H1 (cell line): Measurements from ENCODE around the gene RINT1. TPM values are rescaled to one million over a fixed set of nuclear protein-coding genes. Genes with fewer than 3 reads are reported as not detected.

Experiments used
- CTCF ChIA-PET: fragments of 300-600 bp; sonication (Branson Sonifier 250); formaldehyde crosslinking; loops from one replicate; lab custom pipeline; 2021; ENCODE audit not compliant: partially characterized antibody; lab: Charles Lee
- POLR2A ChIA-PET: fragments of 300-600 bp; sonication (Branson Sonifier 250); formaldehyde crosslinking; loops from one replicate; lab custom pipeline; 2021; ENCODE audit warnings: inconsistent platforms; ENCODE audit not compliant: partially characterized antibody; lab: Charles Lee
- DNase-seq, 2 experiments: peaks; one replicate each; pipeline versions ENCODE4 v3.0.0 to v3.0.0-alpha.2; 2010 to 2022; ENCODE audit warnings: low spot score in 2 of 2, low read depth in 1 of 2, mixed read lengths in 1 of 2
- FAIRE-seq: peaks from 2 replicates; lab custom pipeline; 2011; peaks lifted over from hg19 to GRCh38; lab: Jason Lieb, UNC
- H2AFZ ChIP-seq: 2 replicates; pipeline ENCODE4 v1.8.1; 2012; ENCODE audit warnings: low read length, inconsistent platforms
- H2AK5ac ChIP-seq: 2 replicates; pipeline ENCODE4 v1.6.1; 2013; ENCODE audit warnings: low read depth, low read length
- H2BK120ac ChIP-seq: replicated peaks from 2 replicates; pipeline ENCODE3; 2013; ENCODE audit warnings: low read depth, low read length, inconsistent platforms
- H2BK12ac ChIP-seq: 2 replicates; pipeline ENCODE4 v1.6.1; 2013; ENCODE audit warnings: low read depth, low read length
- H2BK15ac ChIP-seq: 2 replicates; pipeline ENCODE4 v1.6.1; 2013; ENCODE audit warnings: low read length
- H2BK20ac ChIP-seq: 2 replicates; pipeline ENCODE4 v1.6.1; 2013; ENCODE audit warnings: low read length
- H2BK5ac ChIP-seq: 2 replicates; pipeline ENCODE4 v1.6.1; 2013; ENCODE audit warnings: low read depth, low read length
- H3K14ac ChIP-seq: 2 replicates; pipeline ENCODE4 v1.6.1; 2013; ENCODE audit warnings: inconsistent platforms; ENCODE audit not compliant: insufficient read length
- H3K18ac ChIP-seq: 2 replicates; pipeline ENCODE4 v1.6.1; 2013; ENCODE audit warnings: low read length; ENCODE audit errors: extremely low read depth
- H3K23ac ChIP-seq: 2 replicates; pipeline ENCODE4 v1.6.1; 2013; ENCODE audit warnings: inconsistent platforms; ENCODE audit not compliant: insufficient read length
- H3K23me2 ChIP-seq: 2 replicates; pipeline ENCODE4 v1.6.1; 2013; ENCODE audit warnings: low read depth, low read length
- H3K27ac ChIP-seq: 2 replicates; pipeline ENCODE4 v1.6.1; 2011; ENCODE audit warnings: low read depth, low read length, inconsistent platforms
- H3K27me3 ChIP-seq, 4 experiments: replicated peaks in 1 of 4; 1 replicate in 1 of 4; 2 replicates in 3 of 4; pipeline versions ENCODE4 v1.6.1 to v1.8.1; 2011 to 2013; ENCODE audit warnings: low read length in 3 of 4, mild to moderate bottlenecking in 3 of 4, inconsistent platforms in 2 of 4, mixed read lengths in 2 of 4, moderate library complexity in 1 of 4; ENCODE audit not compliant: control insufficient read depth in 3 of 4, insufficient read depth in 3 of 4; ENCODE audit errors: extremely low read depth in 1 of 4
- H3K36me3 ChIP-seq, 4 experiments: 2 replicates each; pipeline versions ENCODE4 v1.6.1 to v1.8.1; 2011 to 2013; ENCODE audit warnings: mild to moderate bottlenecking in 4 of 4, low read length in 3 of 4, moderate library complexity in 2 of 4, control low read depth in 1 of 4, inconsistent platforms in 1 of 4; ENCODE audit not compliant: insufficient read depth in 4 of 4, control insufficient read depth in 2 of 4
- H3K4ac ChIP-seq: replicated peaks from 2 replicates; pipeline ENCODE3; 2013; ENCODE audit warnings: low read length, low read depth, mixed read lengths, inconsistent platforms; ENCODE audit not compliant: insufficient read length
- H3K4me1 ChIP-seq, 4 experiments: replicated peaks in 1 of 4; 1 replicate in 1 of 4; 2 replicates in 3 of 4; pipeline versions ENCODE4 v1.6.1 to v1.8.1; 2011 to 2013; ENCODE audit warnings: low read length in 3 of 4, inconsistent platforms in 2 of 4, mixed read lengths in 1 of 4; ENCODE audit not compliant: insufficient read depth in 4 of 4, control insufficient read depth in 3 of 4
- H3K4me2 ChIP-seq, 2 experiments: 2 replicates each; pipeline versions ENCODE4 v1.6.1 to v1.8.1; 2011 to 2013; ENCODE audit warnings: low read depth in 2 of 2, low read length in 2 of 2, control low read depth in 1 of 2, inconsistent platforms in 1 of 2, mild to moderate bottlenecking in 1 of 2; ENCODE audit not compliant: insufficient read depth in 1 of 2
- H3K4me3 ChIP-seq, 4 experiments: fragments of 200-600, 300-600 bp in 1 of 4; sonication (generic), shearing (Covaris generic), sonication (Bioruptor Twin) in 1 of 4; 2 replicates each; pipeline versions ENCODE4 v1.5.1 to v1.8.1; 2011 to 2016; ENCODE audit warnings: low read length in 4 of 4, low read depth in 3 of 4, control low read depth in 2 of 4, inconsistent platforms in 2 of 4, mild to moderate bottlenecking in 2 of 4, mixed read lengths in 1 of 4, moderate library complexity in 1 of 4; ENCODE audit not compliant: insufficient read depth in 2 of 4; ENCODE audit errors: extremely low read depth in 1 of 4
- H3K56ac ChIP-seq: replicated peaks from 2 replicates; pipeline ENCODE3; 2013; ENCODE audit warnings: low read depth, mild to moderate bottlenecking, mixed read lengths, low read length, inconsistent platforms; ENCODE audit not compliant: insufficient read length
- H3K79me1 ChIP-seq: 2 replicates; pipeline ENCODE4 v1.6.1; 2013; ENCODE audit warnings: low read depth, low read length, control low read depth
- H3K79me2 ChIP-seq, 2 experiments: 2 replicates each; pipeline versions ENCODE4 v1.6.1 to v1.8.1; 2012 to 2013; ENCODE audit warnings: low read length in 2 of 2, mild to moderate bottlenecking in 2 of 2, inconsistent platforms in 1 of 2; ENCODE audit not compliant: insufficient read depth in 2 of 2, control insufficient read depth in 1 of 2
- H3K9ac ChIP-seq, 4 experiments: replicated peaks in 1 of 4; 1 replicate in 1 of 4; 2 replicates in 3 of 4; pipeline versions ENCODE4 v1.6.1 to v1.8.1; 2011 to 2013; ENCODE audit warnings: low read depth in 3 of 4, low read length in 3 of 4, control low read depth in 2 of 4, mild to moderate bottlenecking in 2 of 4, moderate library complexity in 2 of 4, inconsistent platforms in 1 of 4; ENCODE audit errors: extremely low read depth in 1 of 4
- H3K9me3 ChIP-seq, 2 experiments: 2 replicates each; pipeline versions ENCODE4 v1.6.1 to v1.8.1; 2012 to 2013; ENCODE audit warnings: mild to moderate bottlenecking in 2 of 2, moderate library complexity in 2 of 2, control low read depth in 1 of 2, inconsistent platforms in 1 of 2, low read depth in 1 of 2, low read length in 1 of 2, mixed read lengths in 1 of 2; ENCODE audit not compliant: insufficient read depth in 2 of 2
- H4K20me1 ChIP-seq, 2 experiments: replicated peaks in 1 of 2; 2 replicates each; pipeline versions ENCODE3 to v1.8.1; 2011 to 2013; ENCODE audit warnings: inconsistent platforms in 2 of 2, low read length in 2 of 2, mild to moderate bottlenecking in 1 of 2; ENCODE audit not compliant: insufficient read depth in 2 of 2, control insufficient read depth in 1 of 2
- H4K5ac ChIP-seq: 2 replicates; pipeline ENCODE4 v1.6.1; 2013; ENCODE audit warnings: low read length, low read depth, mixed read lengths, inconsistent platforms; ENCODE audit not compliant: insufficient read length
- H4K8ac ChIP-seq: 2 replicates; pipeline ENCODE4 v1.8.0; 2013; ENCODE audit warnings: mild to moderate bottlenecking, moderate library complexity, low read length, inconsistent platforms; ENCODE audit not compliant: insufficient read depth; ENCODE audit errors: extremely low read depth
- H4K91ac ChIP-seq: replicated peaks from 2 replicates; pipeline ENCODE3; 2013; ENCODE audit warnings: low read length, mixed read lengths, inconsistent platforms; ENCODE audit not compliant: insufficient read length
- ATF2 ChIP-seq: IDR thresholded peaks from 2 replicates; pipeline ENCODE4 v1.6.1; 2012; ENCODE audit warnings: low read length, inconsistent platforms
- BCL11A ChIP-seq, 2 experiments: IDR thresholded peaks; one replicate each; pipeline ENCODE4 v1.6.1; 2011; ENCODE audit warnings: low read depth in 2 of 2, low read length in 2 of 2, mild to moderate bottlenecking in 2 of 2
- FOSL1 ChIP-seq: IDR thresholded peaks from 2 replicates; pipeline ENCODE4 v1.6.1; 2011; ENCODE audit warnings: mild to moderate bottlenecking, low read depth, low read length, moderate library complexity; ENCODE audit not compliant: insufficient read depth
- GTF2F1 ChIP-seq: IDR thresholded peaks from 2 replicates; pipeline ENCODE4 v1.6.1; 2012; ENCODE audit warnings: low read depth, low read length, improper control_type of control experiment, borderline replicate concordance
- NANOG ChIP-seq: IDR thresholded peaks from 2 replicates; pipeline ENCODE4 v1.6.1; 2011; ENCODE audit warnings: low read length, low read depth, mild to moderate bottlenecking, inconsistent platforms; ENCODE audit not compliant: insufficient read depth, poor library complexity, severe bottlenecking
- WGBS, 2 experiments: shearing (Covaris generic) in 1 of 2; methylation state at CpG; one replicate each; pipeline versions ENCODE4 v1.1.6 to v1.1.7; 2013 to 2015; ENCODE audit warnings: low lambda C conversion rate in 2 of 2, mixed read lengths in 2 of 2, inconsistent platforms in 1 of 2, low coverage in 1 of 2, missing lambda C conversion rate in 1 of 2; ENCODE audit not compliant: insufficient replicate concordance in 2 of 2, insufficient coverage in 1 of 2, insufficient read length in 1 of 2; ENCODE audit errors: extremely low coverage in 1 of 2, missing lambda C conversion rate in 1 of 2; 5-methylcytosine and 5-hydroxymethylcytosine counted together
- polyA plus RNA-seq, 7 experiments: library from polyadenylated mRNA; depleted of rRNA in 3 of 7; stranded (reverse) in 5 of 7; unstranded in 2 of 7; fragments of >200 nt in 5 of 7; fragments of 200-250 nt in 2 of 7; gene quantifications; 1 replicate in 5 of 7; 2 replicates in 1 of 7; 4 replicates in 1 of 7; pipeline versions ENCODE4 v1.2.1 to v1.2.3, GENCODE V29; 2011 to 2013; ENCODE audit warnings: missing spikeins in 2 of 7, mixed read lengths in 2 of 7
- total RNA-seq: library from RNA; stranded (reverse); fragmentation: NEBNext Ultra II Directional; extraction: Animal tissue kit (Norgen Biotek cat#: 25700); gene quantifications from 2 replicates; pipeline ENCODE4 v1.2.1, GENCODE V29; 2021

RINT1 gene
- total and polyA plus RNA-seq, 2 of the 8 experiments (the other 6 are each of a cell fraction or from before 2014, with no cell fraction given) = 7.8 to 21.8 TPM

- peak in 1 of 2 experiments; percentile 39 for DNase-seq
Observed at GRCh38 chr7:105596866-105597265, 64.9 kb downstream of the RINT1 start.

More at GRCh38 chr7:105596866-105597265, 64.9 kb downstream of the RINT1 start:
- no peak overlapping the region for H2BK15ac ChIP-seq
- H2AFZ ChIP-seq = no peak overlapping the region
- FAIRE-seq = no peak
- H4K8ac ChIP-seq = no peak overlapping the region
- H3K14ac ChIP-seq = no peak overlapping the region
- H3K36me3 ChIP-seq = no peaks in the 10 kb centered on the region
- no peak overlapping the region for H2BK20ac ChIP-seq
- no peaks in the 10 kb centered on the region for H3K79me1 ChIP-seq
- H3K23ac ChIP-seq = no peak overlapping the region
- H4K5ac ChIP-seq = no peak overlapping the region
- H3K79me2 ChIP-seq = no peaks in the 10 kb centered on the region
- no peak overlapping the region for H2BK120ac ChIP-seq
- no peak overlapping the region for H3K9ac ChIP-seq
- H3K23me2 ChIP-seq = no peaks in the 10 kb centered on the region
- H3K4ac ChIP-seq = no peak overlapping the region
- H3K27ac ChIP-seq = no peak overlapping the region
- H3K4me3 ChIP-seq = peak overlapping the region in 1 of 4 experiments; percentile 24; a peak in 1 of 8 replicates
- H4K91ac ChIP-seq = no peak overlapping the region
- peak overlapping the region; percentile 7 to 40; a peak in 2 of 4 replicates for H3K4me2 ChIP-seq
- no peak overlapping the region for H3K18ac ChIP-seq
- no peak overlapping the region for H2BK12ac ChIP-seq
- ChIA-PET POLR2A (interaction anchor here (1.7 kb wide), 1 partner anchor 12 kb away, joined by 4 read pairs; no protein-coding TSS in a partner anchor), CTCF (interaction anchor here (0.6 to 1.3 kb wide), 3 partner anchors 16 to 195 kb away, joined by 3 to 4 read pairs (median 3); partner anchors contain the start of gene EFCAB10)
- H3K56ac ChIP-seq = no peak overlapping the region
- no peak overlapping the region for H2BK5ac ChIP-seq
- TF ChIP-seq ATF2 (no peak), BCL11A (IDR thresholded peaks at IDR 0.05; ENCODE audit: low read depth in 2 of 2, low read length in 2 of 2) (no peak), GTF2F1 (no peak), NANOG (peak; percentile 56), FOSL1 (no peak)
- H4K20me1 ChIP-seq = no peaks in the 10 kb centered on the region
- WGBS, 2 experiments = 46% methylated on average over 4 of the region's 4 CpGs; no CpG with 5 or more reads in 1 of the 2 experiments
- H3K27me3 ChIP-seq = no peaks in the 10 kb centered on the region
- H2AK5ac ChIP-seq = no peak overlapping the region
- H3K9me3 ChIP-seq = no peaks in the 10 kb centered on the region
- peaks cover 0 to 14% (median 6%) of the 10 kb centered on the region in 4 experiments; a peak in 4 of 7 replicates for H3K4me1 ChIP-seq
